ENCODE data around the gene NF2. TPM values are rescaled to one million over a fixed set of nuclear protein-coding genes. Genes with fewer than 3 reads are reported as not detected.
"Not testable (repeated sequence)": the region's sequence is repeated elsewhere in the genome, so short reads cannot be mapped to it uniquely, and the experiment has no call there.

Gene NF2
- 12.4 TPM for polyA plus RNA-seq (2012; ENCODE audit: insufficient read depth, insufficient read length, low read depth)

- peak; percentile 99 for DNase-seq
- Histone ChIP-seq H3K4me3 (ENCODE audit: low read depth, low read length) (peak within 1 kb of the TSS; percentile 99), H3K4me1 (no peaks in the 10 kb centered on the region), H3K9me3 (no peaks in the 10 kb centered on the region), H3K36me3 (peaks cover 5% of the 10 kb centered on the region; the same call in 1 of the 2 replicates), H3K27me3 (no peaks in the 10 kb centered on the region)
- no peak for TF ChIP-seq CTCF (IDR thresholded peaks at IDR 0.05; ENCODE audit: low read depth, low read length)
Measured at GRCh38 chr22:29603358-29604075, at the start of gene NF2. TSS of gene NF2 (plus strand) at chr22:29603633. CDS start at chr22:29603999, 366 bp downstream.

DNA sequence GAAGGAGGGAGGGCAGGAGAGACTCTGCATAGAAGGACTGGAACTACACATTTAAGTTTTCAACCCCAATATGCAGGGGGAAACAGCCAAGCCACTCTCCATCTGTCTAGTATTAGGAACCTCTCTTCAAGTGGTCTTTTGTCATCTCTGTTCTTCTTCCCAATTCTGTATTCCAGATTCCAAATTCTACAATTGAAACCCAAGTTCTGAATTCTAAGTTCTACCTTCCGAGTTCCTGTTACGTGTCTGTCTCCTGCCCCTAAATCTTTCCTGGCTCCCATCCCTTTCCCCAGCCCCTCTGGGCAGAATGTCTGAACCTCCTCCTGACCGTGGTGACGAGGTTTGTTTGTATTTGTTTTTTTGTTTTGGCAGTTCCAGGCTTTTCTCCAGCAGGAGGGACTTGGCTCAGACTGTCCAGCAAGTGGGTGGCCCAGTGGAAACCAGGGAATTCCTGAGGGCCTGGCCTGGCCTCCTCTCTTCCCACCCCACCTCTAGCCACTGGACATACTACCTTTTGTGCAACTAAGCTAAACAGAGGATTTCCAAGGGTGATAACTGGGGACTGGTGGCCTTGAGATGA lies 48.3 kb upstream of the NF2 start:
- peaks cover 35% of the 10 kb centered on the region for H3K36me3 ChIP-seq
- H3K27me3 ChIP-seq, result no peaks in the 10 kb centered on the region
- H3K4me3 ChIP-seq (ENCODE audit: low read depth, low read length), result no peak overlapping the region
- DNase-seq, result no peak
- H3K4me1 ChIP-seq, result no peaks in the 10 kb centered on the region
- no peaks in the 10 kb centered on the region for H3K9me3 ChIP-seq
- no peak for TF ChIP-seq CTCF (IDR thresholded peaks at IDR 0.05; ENCODE audit: low read depth, low read length)

- no peaks in the 10 kb centered on the region for H3K9me3 ChIP-seq
- no peaks in the 10 kb centered on the region for H3K4me1 ChIP-seq
- no peak for TF ChIP-seq CTCF (IDR thresholded peaks at IDR 0.05; ENCODE audit: low read depth, low read length)
- H3K27me3 ChIP-seq, result no peaks in the 10 kb centered on the region
- H3K36me3 ChIP-seq, result peaks cover 46% of the 10 kb centered on the region
- no peak overlapping the region for H3K4me3 ChIP-seq (ENCODE audit: low read depth, low read length)
- no peak for DNase-seq
Measured at GRCh38 chr22:29559030-29559429, 44.4 kb upstream of the NF2 start.

GRCh38 chr22:29559853-29560252 lies 43.6 kb upstream of the NF2 start:
- H3K36me3 ChIP-seq, result peaks cover 46% of the 10 kb centered on the region
- TF ChIP-seq CTCF (IDR thresholded peaks at IDR 0.05; ENCODE audit: low read depth, low read length), result no peak

GRCh38 chr22:29563652-29564460 lies 39.6 kb upstream of the NF2 start:
- Histone ChIP-seq H3K27me3 (no peaks in the 10 kb centered on the region), H3K4me3 (ENCODE audit: low read depth, low read length) (no peak overlapping the region), H3K36me3 (peaks cover 34% of the 10 kb centered on the region), H3K4me1 (no peaks in the 10 kb centered on the region), H3K9me3 (no peaks in the 10 kb centered on the region)
- no peak for TF ChIP-seq CTCF (IDR thresholded peaks at IDR 0.05; ENCODE audit: low read depth, low read length)
- DNase-seq, result peak; percentile 51

More at GRCh38 chr22:29559853-29560252, 43.6 kb upstream of the NF2 start:
- Histone ChIP-seq H3K27me3 (no peaks in the 10 kb centered on the region), H3K9me3 (no peaks in the 10 kb centered on the region), H3K4me3 (ENCODE audit: low read depth, low read length) (no peak overlapping the region), H3K4me1 (no peaks in the 10 kb centered on the region)
- DNase-seq, result no peak

- not testable (repeated sequence) for H3K4me3 ChIP-seq (ENCODE audit: low read depth, low read length); H3K9me3 ChIP-seq; DNase-seq; H3K4me1 ChIP-seq; H3K27me3 ChIP-seq
- peaks cover 21% of the 10 kb centered on the region for H3K36me3 ChIP-seq
Measured at GRCh38 chr22:29566513-29566912, 36.9 kb upstream of the NF2 start.

Measured in BE2C (cell line).